ENCODE measurements around the gene SDC1.
A peak's percentile ranks its signal among the peaks of the same experiment; 100 is the strongest.

The SDC1 gene

GRCh38 chr2:20183373-20183772 is 41.6 kb downstream of the SDC1 start:
- DNase-seq: no peak

GRCh38 chr2:20182241-20182931 is 42.5 kb downstream of the SDC1 start:
- DNase-seq: peak; percentile 65

- DNase-seq: no peak
These were observed 43.2 kb downstream of the SDC1 start for GRCh38 chr2:20181761-20182160.

GRCh38 chr2:20180676-20181648 is 44.0 kb downstream of the SDC1 start:
- DNase-seq: no peak

- no peak for DNase-seq
These were observed 45.0 kb downstream of the SDC1 start for GRCh38 chr2:20179755-20180594.

GRCh38 chr2:20179466-20179754 is 45.5 kb downstream of the SDC1 start:
- DNase-seq: no peak

DNA sequence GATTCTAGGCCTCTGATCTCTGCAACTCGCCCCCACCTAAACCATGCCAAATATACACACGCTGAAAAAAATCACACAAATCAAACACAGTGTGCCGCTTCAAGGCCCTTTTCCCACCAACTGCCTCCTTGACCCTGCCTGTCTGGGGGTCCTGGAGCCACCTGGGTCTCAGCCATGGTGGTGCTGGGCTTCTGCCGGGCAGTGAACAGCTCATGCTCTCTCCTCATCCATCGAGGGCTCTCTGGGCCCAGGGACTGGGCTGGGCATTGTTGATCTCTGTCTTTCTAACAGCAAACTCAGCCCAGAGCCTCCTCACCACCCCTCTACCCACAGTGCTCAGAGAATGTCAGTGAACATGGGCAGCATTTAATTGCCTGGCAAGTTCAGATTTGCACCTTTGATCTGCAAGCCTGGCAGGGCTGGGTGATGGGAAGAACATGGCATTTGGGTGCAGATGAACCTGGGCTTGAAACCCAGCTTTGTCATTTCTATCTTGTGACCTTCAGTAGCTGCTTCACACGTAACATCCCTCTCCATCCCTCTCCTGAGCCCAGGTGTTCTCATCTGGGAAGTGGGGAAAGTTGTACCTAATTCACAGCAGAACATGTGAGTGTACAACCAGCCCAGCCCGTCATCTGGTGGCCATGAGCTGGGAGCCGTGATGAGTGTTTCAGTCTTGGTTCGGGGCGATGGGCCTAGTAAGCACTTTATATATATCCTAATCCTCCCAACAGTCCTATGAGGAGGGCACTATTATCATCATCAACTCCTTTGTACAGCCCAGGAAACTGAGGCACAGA is 46.1 kb downstream of the SDC1 start:
- no peak for DNase-seq

- DNase-seq: no peak
These were observed 46.7 kb downstream of the SDC1 start for GRCh38 chr2:20178249-20178607.

GRCh38 chr2:20177556-20178248 is 47.2 kb downstream of the SDC1 start:
- DNase-seq: no peak

GRCh38 chr2:20176760-20177159 is 48.2 kb downstream of the SDC1 start:
- DNase-seq: no peak

- no peak for DNase-seq
These were observed 49.0 kb downstream of the SDC1 start for GRCh38 chr2:20175931-20176330.

GRCh38 chr2:20175267-20175666 is 49.7 kb downstream of the SDC1 start:
- no peak for DNase-seq

DNA sequence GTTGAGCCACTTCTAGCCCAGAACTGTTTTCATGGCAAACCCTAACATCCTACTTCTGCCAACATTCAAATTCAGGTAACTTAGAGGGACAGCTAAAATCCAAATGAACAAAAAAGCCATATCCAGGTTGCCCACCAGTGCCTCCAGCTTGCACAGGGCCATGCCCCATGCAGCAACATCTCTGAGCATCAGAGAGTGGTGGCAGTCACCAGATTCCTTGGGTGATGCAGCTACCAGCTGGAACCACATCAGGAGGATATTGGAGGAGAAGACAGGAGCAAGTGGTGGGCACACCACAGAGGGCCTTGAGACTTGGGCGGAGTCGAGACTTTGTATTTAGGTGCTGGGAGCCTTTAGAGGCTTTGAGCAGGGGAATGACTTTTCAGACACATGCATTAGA is 50.5 kb downstream of the SDC1 start:
- DNase-seq: no peak

DNA sequence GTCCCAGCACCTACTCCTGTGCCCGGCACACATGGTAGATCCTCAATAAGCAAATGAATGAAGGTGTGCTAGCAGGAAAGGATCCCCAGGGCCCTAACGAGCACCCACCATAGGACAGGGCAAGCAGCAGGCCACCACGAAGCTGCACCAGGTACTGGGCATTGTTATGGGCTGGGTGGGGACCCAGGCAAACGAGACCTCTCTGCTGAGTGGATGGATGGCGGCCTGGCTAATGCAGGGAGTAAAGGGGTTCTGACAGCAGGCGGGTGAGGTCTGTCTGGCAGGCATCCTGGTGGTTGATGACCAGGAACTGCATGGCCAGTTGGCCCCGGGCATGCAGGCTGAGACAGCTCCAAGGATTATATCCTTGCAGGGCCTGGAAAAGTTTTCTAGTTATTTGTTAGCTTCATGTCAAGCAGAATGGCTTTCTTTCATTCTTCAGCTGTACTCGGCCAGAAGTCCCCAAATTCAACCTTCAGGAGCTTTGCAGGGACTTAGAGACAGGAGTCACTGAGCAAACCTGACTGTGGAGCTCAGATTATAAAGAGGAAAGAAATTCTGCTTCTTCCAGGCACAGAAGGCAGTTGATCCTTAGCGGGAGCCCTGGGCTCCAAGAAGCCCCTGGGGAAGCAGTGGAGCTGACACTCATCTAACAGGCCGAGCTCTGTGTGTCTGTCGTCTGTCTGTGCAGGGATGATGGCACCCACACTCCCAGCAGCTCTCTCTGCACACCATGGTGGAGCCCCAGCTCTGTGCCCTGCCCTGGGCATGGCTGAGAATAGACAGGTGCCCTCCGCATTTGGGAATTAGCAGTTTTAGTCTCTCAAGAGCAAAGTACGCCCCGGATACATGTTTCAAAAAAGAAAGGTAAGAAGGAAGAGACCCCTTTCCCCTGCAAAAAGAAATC is 51.2 kb downstream of the SDC1 start:
- no peak for DNase-seq

- DNase-seq: no peak
These were observed 51.9 kb downstream of the SDC1 start for GRCh38 chr2:20173064-20173463.

DNA sequence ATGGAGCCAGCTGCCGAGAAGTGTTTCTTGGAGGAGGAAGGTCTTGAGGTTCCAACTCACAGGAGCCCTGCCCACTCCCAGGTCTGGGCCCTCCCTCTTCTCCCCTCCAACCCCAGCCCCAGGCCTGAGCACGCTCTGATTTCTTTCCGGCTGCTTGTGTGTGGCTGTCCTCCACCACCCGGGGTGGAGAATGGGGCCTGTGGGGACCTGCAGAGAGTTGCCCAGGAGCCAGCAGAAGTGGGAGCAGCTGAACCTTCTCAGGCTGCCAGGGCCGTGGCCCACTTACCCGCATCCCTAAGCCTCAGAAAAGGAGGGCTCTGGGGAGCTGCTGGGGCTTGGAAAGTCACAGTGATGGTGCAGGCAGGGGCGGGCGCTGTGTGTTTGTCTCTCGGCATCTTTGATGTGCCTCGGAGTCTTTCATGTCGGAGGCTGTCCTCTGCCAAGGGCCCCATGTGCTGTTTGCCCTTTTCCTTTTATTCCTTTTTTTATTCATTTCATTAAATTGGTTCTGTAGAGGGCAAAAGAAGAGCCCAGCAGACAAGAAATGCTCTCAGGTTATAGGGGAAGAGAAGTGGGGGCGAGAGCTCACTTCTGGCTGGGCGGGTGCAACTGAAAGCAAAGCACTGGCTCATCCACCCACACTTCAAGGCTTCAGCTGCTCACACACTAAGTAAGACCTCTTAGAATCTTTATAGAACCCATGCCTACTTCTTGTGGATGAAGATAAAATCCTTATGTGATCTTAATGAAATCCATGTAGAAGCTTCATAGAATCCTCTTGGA is 52.5 kb downstream of the SDC1 start:
- no peak for DNase-seq

GRCh38 chr2:20171445-20171977 is 53.4 kb downstream of the SDC1 start:
- no peak for DNase-seq

- DNase-seq: no peak
These were observed 54.2 kb downstream of the SDC1 start for GRCh38 chr2:20170704-20171250.

All from fibroblast of skin of back (primary cell).